Liver (tissue), 9 donors: ENCODE results near the gene RFTN2. TPM values are rescaled to one million over a fixed set of nuclear protein-coding genes. Genes with fewer than 3 reads are reported as not detected.

Source experiments
- DNase-seq: peaks from one replicate; pipeline ENCODE4 v3.0.0-alpha.2; 2017; ENCODE audit warnings: low spot score
- H3K27ac ChIP-seq, 2 donors: one replicate each; pipeline ENCODE4 v1.7.0; 2013; ENCODE audit warnings: inconsistent platforms in 2 of 2, low read length in 2 of 2, control low read depth in 1 of 2, low read depth in 1 of 2, mild to moderate bottlenecking in 1 of 2
- H3K27me3 ChIP-seq, 4 donors: one replicate each; pipeline versions ENCODE4 v1.6.1 to v1.7.0; 2013; ENCODE audit warnings: low read length in 3 of 4, inconsistent platforms in 1 of 4, mild to moderate bottlenecking in 1 of 4, moderate library complexity in 1 of 4; ENCODE audit not compliant: control insufficient read depth in 4 of 4, insufficient read depth in 4 of 4
- H3K36me3 ChIP-seq, 4 donors: one replicate each; pipeline versions ENCODE4 v1.6.1 to v1.7.0; 2013; ENCODE audit warnings: low read length in 3 of 4, mild to moderate bottlenecking in 3 of 4, low read depth in 1 of 4, moderate library complexity in 1 of 4; ENCODE audit not compliant: control insufficient read depth in 4 of 4, insufficient read depth in 3 of 4
- H3K4me1 ChIP-seq, 4 donors: one replicate each; pipeline versions ENCODE4 v1.6.1 to v1.7.0; 2013; ENCODE audit warnings: low read length in 3 of 4, mild to moderate bottlenecking in 3 of 4, moderate library complexity in 1 of 4; ENCODE audit not compliant: control insufficient read depth in 4 of 4, insufficient read depth in 4 of 4
- H3K4me3 ChIP-seq, 3 donors: one replicate each; pipeline versions ENCODE4 v1.6.1 to v1.7.0; 2013; ENCODE audit warnings: low read length in 3 of 3, control low read depth in 1 of 3, low read depth in 1 of 3, mild to moderate bottlenecking in 1 of 3
- H3K9ac ChIP-seq, 2 donors: one replicate each; pipeline ENCODE4 v1.7.0; 2013; ENCODE audit warnings: low read length in 2 of 2, mild to moderate bottlenecking in 2 of 2, moderate library complexity in 2 of 2, control low read depth in 1 of 2, low read depth in 1 of 2
- H3K9me3 ChIP-seq, 4 donors: one replicate each; pipeline versions ENCODE4 v1.6.1 to v1.7.0; 2013; ENCODE audit warnings: low read length in 3 of 4; ENCODE audit not compliant: control insufficient read depth in 4 of 4
- EGR1 ChIP-seq, 2 donors: IDR thresholded peaks; 2 replicates each; pipeline ENCODE4 v1.6.1; 2016 to 2018; ENCODE audit warnings: antibody characterized with exemption in 2 of 2, low read depth in 2 of 2
- FOXA1 ChIP-seq: IDR thresholded peaks from 2 replicates; pipeline ENCODE4 v1.6.1; 2016; ENCODE audit warnings: antibody characterized with exemption
- FOXA2 ChIP-seq: IDR thresholded peaks from 2 replicates; pipeline ENCODE4 v1.6.1; 2016; ENCODE audit warnings: antibody characterized with exemption
- GABPA ChIP-seq, 2 donors: IDR thresholded peaks in 1 of 2; conservative IDR thresholded peaks in 1 of 2; 2 replicates each; pipeline ENCODE4 v1.6.1; 2016; ENCODE audit warnings: antibody characterized with exemption in 2 of 2, mild to moderate bottlenecking in 1 of 2, moderate library complexity in 1 of 2
- HNF4A ChIP-seq, 2 donors: conservative IDR thresholded peaks; 2 replicates each; pipeline ENCODE4 v1.6.1; 2016; ENCODE audit warnings: antibody characterized with exemption in 2 of 2, mild to moderate bottlenecking in 2 of 2
- HNF4G ChIP-seq: IDR thresholded peaks from 2 replicates; pipeline ENCODE4 v1.6.1; 2016; ENCODE audit warnings: antibody characterized with exemption
- JUND ChIP-seq, 2 donors: IDR thresholded peaks; 2 replicates each; pipeline ENCODE4 v1.6.1; 2016; ENCODE audit warnings: antibody characterized with exemption in 2 of 2
- NR2F2 ChIP-seq: IDR thresholded peaks from 2 replicates; pipeline ENCODE4 v1.6.1; 2016; ENCODE audit warnings: antibody characterized with exemption
- RAD21 ChIP-seq, 2 donors: IDR thresholded peaks; 2 replicates each; pipeline ENCODE4 v1.6.1; 2016; ENCODE audit warnings: antibody characterized with exemption in 2 of 2, mild to moderate bottlenecking in 2 of 2
- RXRA ChIP-seq, 2 donors: IDR thresholded peaks; 2 replicates each; pipeline ENCODE4 v1.6.1; 2017 to 2018; ENCODE audit warnings: antibody characterized with exemption in 2 of 2, mild to moderate bottlenecking in 1 of 2
- SP1 ChIP-seq: IDR thresholded peaks from 2 replicates; pipeline ENCODE4 v1.6.1; 2018; ENCODE audit warnings: antibody characterized with exemption, mild to moderate bottlenecking
- TAF1 ChIP-seq: conservative IDR thresholded peaks from 2 replicates; pipeline ENCODE4 v1.6.1; 2016; ENCODE audit warnings: antibody characterized with exemption, mild to moderate bottlenecking
- YY1 ChIP-seq: IDR thresholded peaks from 2 replicates; pipeline ENCODE4 v1.6.1; 2016; ENCODE audit warnings: antibody characterized with exemption, mild to moderate bottlenecking
- WGBS: extraction: QIAGEN DNeasy Blood & Tissue Kit; methylation state at CpG from one replicate; pipeline ENCODE4 v1.1.7; 2013; 5-methylcytosine and 5-hydroxymethylcytosine counted together
- polyA plus RNA-seq, 2 donors: library from polyadenylated mRNA; stranded (reverse) in 1 of 2; unstranded in 1 of 2; fragments of 200-250 nt in 1 of 2; fragments of >200 nt in 1 of 2; fragmentation: Nextera tagmentation in 1 of 2; extraction: Ambion mirVana in 1 of 2; gene quantifications; one replicate each; pipeline versions ENCODE4 v1.2.1 to v1.2.3, GENCODE V29; 2013 to 2015
- total RNA-seq, 2 donors: library from RNA; depleted of rRNA; stranded (reverse); fragments of >200 nt; gene quantifications; one replicate each; pipeline ENCODE4 v1.2.3, GENCODE V29; 2014
- TF ChIP-seq, protein P1 (sequence below): fragments of 150-350 bp; IDR thresholded peaks from 2 replicates; pipeline ENCODE4 v1.5.1; 2017; ENCODE audit warnings: improper control_type of control experiment, low read depth, low read length; ENCODE audit not compliant: missing input control
- TF ChIP-seq, protein P2 (sequence below): IDR thresholded peaks from 2 replicates; pipeline ENCODE4 v1.6.1; 2016; ENCODE audit warnings: antibody characterized with exemption
- TF ChIP-seq, protein P3 (sequence below): IDR thresholded peaks from 2 replicates; pipeline ENCODE4 v1.6.1; 2016; ENCODE audit warnings: antibody characterized with exemption, mild to moderate bottlenecking
- TF ChIP-seq, protein P4 (sequence below): IDR thresholded peaks from 2 replicates; pipeline ENCODE4 v1.6.1; 2016; ENCODE audit warnings: antibody characterized with exemption
- TF ChIP-seq, protein P5 (sequence below): IDR thresholded peaks from 2 replicates; pipeline ENCODE4 v1.6.1; 2016; ENCODE audit warnings: antibody characterized with exemption
- donor health status: healthy.
- donor health status: healthy.
- donor health status: healthy.
- donor health status: healthy.
- donor health status: healthy.

Gene RFTN2
- total and polyA plus RNA-seq, 4 donors = 0.40 to 4.2 (median 1.2) TPM

DNA sequence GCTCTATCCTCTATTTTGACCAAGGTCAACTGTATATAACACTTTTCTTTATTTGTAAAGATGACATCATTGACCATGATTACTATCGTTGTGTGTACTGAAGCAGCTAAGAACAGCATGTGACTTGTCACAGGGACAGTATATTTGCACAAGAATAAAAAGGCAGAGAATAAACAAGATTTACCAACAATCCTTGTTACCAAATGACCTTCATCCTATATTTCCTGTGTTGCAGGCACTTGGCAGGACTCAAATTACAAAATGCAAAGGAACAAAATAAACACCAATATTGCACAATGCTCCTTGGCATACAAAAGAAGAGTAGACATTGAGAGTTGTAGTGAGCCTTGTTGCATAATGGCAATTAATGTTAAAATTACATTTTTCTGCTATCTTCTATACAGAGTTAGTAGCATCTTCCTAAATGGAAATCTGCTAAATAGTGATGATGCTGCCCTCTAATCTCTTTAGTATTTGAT, 61.8 kb downstream of the RFTN2 start:
- H3K4me3 ChIP-seq = no peak overlapping the region
- no peak overlapping the region for H3K27ac ChIP-seq
- peak; percentile 82 to 95 for TF ChIP-seq RXRA (IDR thresholded peaks at IDR 0.05)
- TF ChIP-seq TAF1 = no peak
- TF ChIP-seq FOXA1 = peak; percentile 99
- TF ChIP-seq HNF4G = peak; percentile 29
- peak; percentile 91 for TF ChIP-seq SP1
- TF ChIP-seq, protein P1, sequence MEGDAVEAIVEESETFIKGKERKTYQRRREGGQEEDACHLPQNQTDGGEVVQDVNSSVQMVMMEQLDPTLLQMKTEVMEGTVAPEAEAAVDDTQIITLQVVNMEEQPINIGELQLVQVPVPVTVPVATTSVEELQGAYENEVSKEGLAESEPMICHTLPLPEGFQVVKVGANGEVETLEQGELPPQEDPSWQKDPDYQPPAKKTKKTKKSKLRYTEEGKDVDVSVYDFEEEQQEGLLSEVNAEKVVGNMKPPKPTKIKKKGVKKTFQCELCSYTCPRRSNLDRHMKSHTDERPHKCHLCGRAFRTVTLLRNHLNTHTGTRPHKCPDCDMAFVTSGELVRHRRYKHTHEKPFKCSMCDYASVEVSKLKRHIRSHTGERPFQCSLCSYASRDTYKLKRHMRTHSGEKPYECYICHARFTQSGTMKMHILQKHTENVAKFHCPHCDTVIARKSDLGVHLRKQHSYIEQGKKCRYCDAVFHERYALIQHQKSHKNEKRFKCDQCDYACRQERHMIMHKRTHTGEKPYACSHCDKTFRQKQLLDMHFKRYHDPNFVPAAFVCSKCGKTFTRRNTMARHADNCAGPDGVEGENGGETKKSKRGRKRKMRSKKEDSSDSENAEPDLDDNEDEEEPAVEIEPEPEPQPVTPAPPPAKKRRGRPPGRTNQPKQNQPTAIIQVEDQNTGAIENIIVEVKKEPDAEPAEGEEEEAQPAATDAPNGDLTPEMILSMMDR = no peak
- TF ChIP-seq, protein P2, sequence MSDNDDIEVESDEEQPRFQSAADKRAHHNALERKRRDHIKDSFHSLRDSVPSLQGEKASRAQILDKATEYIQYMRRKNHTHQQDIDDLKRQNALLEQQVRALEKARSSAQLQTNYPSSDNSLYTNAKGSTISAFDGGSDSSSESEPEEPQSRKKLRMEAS = peak; percentile 85
- TF ChIP-seq, protein P3, sequence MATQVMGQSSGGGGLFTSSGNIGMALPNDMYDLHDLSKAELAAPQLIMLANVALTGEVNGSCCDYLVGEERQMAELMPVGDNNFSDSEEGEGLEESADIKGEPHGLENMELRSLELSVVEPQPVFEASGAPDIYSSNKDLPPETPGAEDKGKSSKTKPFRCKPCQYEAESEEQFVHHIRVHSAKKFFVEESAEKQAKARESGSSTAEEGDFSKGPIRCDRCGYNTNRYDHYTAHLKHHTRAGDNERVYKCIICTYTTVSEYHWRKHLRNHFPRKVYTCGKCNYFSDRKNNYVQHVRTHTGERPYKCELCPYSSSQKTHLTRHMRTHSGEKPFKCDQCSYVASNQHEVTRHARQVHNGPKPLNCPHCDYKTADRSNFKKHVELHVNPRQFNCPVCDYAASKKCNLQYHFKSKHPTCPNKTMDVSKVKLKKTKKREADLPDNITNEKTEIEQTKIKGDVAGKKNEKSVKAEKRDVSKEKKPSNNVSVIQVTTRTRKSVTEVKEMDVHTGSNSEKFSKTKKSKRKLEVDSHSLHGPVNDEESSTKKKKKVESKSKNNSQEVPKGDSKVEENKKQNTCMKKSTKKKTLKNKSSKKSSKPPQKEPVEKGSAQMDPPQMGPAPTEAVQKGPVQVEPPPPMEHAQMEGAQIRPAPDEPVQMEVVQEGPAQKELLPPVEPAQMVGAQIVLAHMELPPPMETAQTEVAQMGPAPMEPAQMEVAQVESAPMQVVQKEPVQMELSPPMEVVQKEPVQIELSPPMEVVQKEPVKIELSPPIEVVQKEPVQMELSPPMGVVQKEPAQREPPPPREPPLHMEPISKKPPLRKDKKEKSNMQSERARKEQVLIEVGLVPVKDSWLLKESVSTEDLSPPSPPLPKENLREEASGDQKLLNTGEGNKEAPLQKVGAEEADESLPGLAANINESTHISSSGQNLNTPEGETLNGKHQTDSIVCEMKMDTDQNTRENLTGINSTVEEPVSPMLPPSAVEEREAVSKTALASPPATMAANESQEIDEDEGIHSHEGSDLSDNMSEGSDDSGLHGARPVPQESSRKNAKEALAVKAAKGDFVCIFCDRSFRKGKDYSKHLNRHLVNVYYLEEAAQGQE = peak; percentile 85
- TF ChIP-seq, protein P4, sequence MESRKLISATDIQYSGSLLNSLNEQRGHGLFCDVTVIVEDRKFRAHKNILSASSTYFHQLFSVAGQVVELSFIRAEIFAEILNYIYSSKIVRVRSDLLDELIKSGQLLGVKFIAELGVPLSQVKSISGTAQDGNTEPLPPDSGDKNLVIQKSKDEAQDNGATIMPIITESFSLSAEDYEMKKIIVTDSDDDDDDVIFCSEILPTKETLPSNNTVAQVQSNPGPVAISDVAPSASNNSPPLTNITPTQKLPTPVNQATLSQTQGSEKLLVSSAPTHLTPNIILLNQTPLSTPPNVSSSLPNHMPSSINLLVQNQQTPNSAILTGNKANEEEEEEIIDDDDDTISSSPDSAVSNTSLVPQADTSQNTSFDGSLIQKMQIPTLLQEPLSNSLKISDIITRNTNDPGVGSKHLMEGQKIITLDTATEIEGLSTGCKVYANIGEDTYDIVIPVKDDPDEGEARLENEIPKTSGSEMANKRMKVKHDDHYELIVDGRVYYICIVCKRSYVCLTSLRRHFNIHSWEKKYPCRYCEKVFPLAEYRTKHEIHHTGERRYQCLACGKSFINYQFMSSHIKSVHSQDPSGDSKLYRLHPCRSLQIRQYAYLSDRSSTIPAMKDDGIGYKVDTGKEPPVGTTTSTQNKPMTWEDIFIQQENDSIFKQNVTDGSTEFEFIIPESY = peak; percentile 95
- TF ChIP-seq JUND (IDR thresholded peaks at IDR 0.05) = peak; percentile 90 to 96
- TF ChIP-seq FOXA2 = peak; percentile 99
- peak in 1 of 2 donors; percentile 77 for TF ChIP-seq GABPA (IDR thresholded peaks at IDR 0.05 in 1 of 2, conservative IDR thresholded peaks at IDR 0.05 in 1 of 2)
- TF ChIP-seq RAD21 (IDR thresholded peaks at IDR 0.05) = peak; percentile 43 to 49
- TF ChIP-seq NR2F2 = no peak
- TF ChIP-seq YY1 = peak; percentile 87
- TF ChIP-seq EGR1 (IDR thresholded peaks at IDR 0.05; ENCODE audit: low read depth in 2 of 2) = peak in 1 of 2 donors; percentile 74
- TF ChIP-seq HNF4A (conservative IDR thresholded peaks at IDR 0.05) = peak; percentile 69 to 86
- TF ChIP-seq, protein P5, sequence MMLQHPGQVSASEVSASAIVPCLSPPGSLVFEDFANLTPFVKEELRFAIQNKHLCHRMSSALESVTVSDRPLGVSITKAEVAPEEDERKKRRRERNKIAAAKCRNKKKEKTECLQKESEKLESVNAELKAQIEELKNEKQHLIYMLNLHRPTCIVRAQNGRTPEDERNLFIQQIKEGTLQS = peak; percentile 80
- no peak overlapping the region for H3K9ac ChIP-seq
- no peaks in the 10 kb centered on the region for H3K36me3 ChIP-seq
- WGBS = 1% methylated on average over 1 of the region's 1 CpG
- no peaks in the 10 kb centered on the region for H3K9me3 ChIP-seq
- peaks cover 0 to 5% (median 4%) of the 10 kb centered on the region in 4 donors for H3K4me1 ChIP-seq
- no peaks in the 10 kb centered on the region for H3K27me3 ChIP-seq
- no peak for DNase-seq
